HG03432 (cell line): ENCODE measurements around the gene MYOZ1.
"Not testable (repeated sequence)": the region's sequence is repeated elsewhere in the genome, so short reads cannot be mapped to it uniquely, and the experiment has no call there.

Experiments
- ATAC-seq: cut with Tn5 transposase; IDR thresholded peaks from one replicate; pipeline ENCODE4 v1.9.1; 2021; ENCODE audit warnings: mild to moderate bottlenecking, moderate library complexity; ENCODE audit not compliant: unreplicated experiment

Gene MYOZ1

GRCh38 chr10:73641328-73642060 is at the start of gene MYOZ1:
TSS of gene MYOZ1 (minus strand) at chr10:73641474. CDS start at chr10:73640017, 1,457 bp downstream.
- ATAC-seq: no peak

GRCh38 chr10:73690755-73691154 is 49.5 kb upstream of the MYOZ1 start:
- ATAC-seq: not testable (repeated sequence)

- ATAC-seq: not testable (repeated sequence)
Measured at GRCh38 chr10:73689596-73689995, 48.3 kb upstream of the MYOZ1 start.

GRCh38 chr10:73687641-73688040 is 46.4 kb upstream of the MYOZ1 start:
- not testable (repeated sequence) for ATAC-seq

GRCh38 chr10:73674546-73674945 is 33.3 kb upstream of the MYOZ1 start:
- not testable (repeated sequence) for ATAC-seq

GRCh38 chr10:73668378-73668777 is 27.1 kb upstream of the MYOZ1 start:
- ATAC-seq: not testable (repeated sequence)

- not testable (repeated sequence) for ATAC-seq
Measured at GRCh38 chr10:73666153-73666809, 25.0 kb upstream of the MYOZ1 start.

- ATAC-seq: not testable (repeated sequence)
Measured at GRCh38 chr10:73665581-73665980, 24.3 kb upstream of the MYOZ1 start.

- not testable (repeated sequence) for ATAC-seq
Measured at GRCh38 chr10:73664156-73665040, 23.1 kb upstream of the MYOZ1 start.

GRCh38 chr10:73663621-73664020 is 22.3 kb upstream of the MYOZ1 start:
- ATAC-seq: not testable (repeated sequence)

GRCh38 chr10:73662705-73663104 is 21.4 kb upstream of the MYOZ1 start:
- not testable (repeated sequence) for ATAC-seq

- no peak for ATAC-seq
Measured at GRCh38 chr10:73655990-73656298, 14.7 kb upstream of the MYOZ1 start, which contains the start of gene SYNPO2L. TSS of gene SYNPO2L (minus strand) at chr10:73656029. CDS start at chr10:73655922, 107 bp downstream.

GRCh38 chr10:73655257-73655989 is 14.1 kb upstream of the MYOZ1 start:
- ATAC-seq: no peak

GRCh38 chr10:73653701-73654100 is 12.4 kb upstream of the MYOZ1 start:
- no peak for ATAC-seq

- ATAC-seq: no peak
Measured at GRCh38 chr10:73653195-73653594, 11.9 kb upstream of the MYOZ1 start.

- no peak for ATAC-seq
Measured at GRCh38 chr10:73650537-73651331, 9.5 kb upstream of the MYOZ1 start.

GRCh38 chr10:73649876-73650536 is 8.7 kb upstream of the MYOZ1 start:
- no peak for ATAC-seq

- no peak for ATAC-seq
Measured at GRCh38 chr10:73648975-73649829, 7.9 kb upstream of the MYOZ1 start.
